Subcutaneous adipose tissue (tissue), 4 donors: ENCODE measurements around the gene UBE3B. TPM values are rescaled to one million over a fixed set of nuclear protein-coding genes. Genes with fewer than 3 reads are reported as not detected.

ENCODE experiments used
- CTCF ChIP-seq: fragments of 450-650 bp; IDR thresholded peaks from one replicate; pipeline ENCODE4 v1.5.1; 2016; ENCODE audit warnings: low read depth, mild to moderate bottlenecking, control low read depth, antibody characterized with exemption, moderate library complexity
- total RNA-seq, 4 donors: library from RNA; depleted of rRNA; stranded (reverse); fragments of >200 nt; gene quantifications; one replicate each; pipeline ENCODE4 v1.1.0, GENCODE V29; 2016

UBE3B gene
- total RNA-seq, 4 donors from 2014 or later: 31.8 to 88.5 (median 45.4) TPM

- TF ChIP-seq CTCF: no peak
Measured at GRCh38 chr12:109523504-109523903, 46.1 kb downstream of the UBE3B start.

GRCh38 chr12:109524466-109525278, 47.2 kb downstream of the UBE3B start:
- no peak for TF ChIP-seq CTCF

- no peak for TF ChIP-seq CTCF
Measured at GRCh38 chr12:109525279-109525585, 47.8 kb downstream of the UBE3B start.

GRCh38 chr12:109527489-109528123, 50.2 kb downstream of the UBE3B start:
- no peak for TF ChIP-seq CTCF

- no peak for TF ChIP-seq CTCF
Measured at GRCh38 chr12:109529691-109530640, 52.5 kb downstream of the UBE3B start.

GRCh38 chr12:109531411-109531810, 54.0 kb downstream of the UBE3B start:
- no peak for TF ChIP-seq CTCF
